GM12875 (cell line): Measurements from ENCODE around the gene LUZP1.
A peak's percentile ranks its signal among the peaks of the same experiment; 100 is the strongest.

Experiments
- H3K4me3 ChIP-seq: one replicate; pipeline ENCODE4 v1.5.1; 2011; ENCODE audit warnings: low read depth, low read length, control low read depth
- TF ChIP-seq, protein P1 (sequence below): IDR thresholded peaks from 2 replicates; pipeline ENCODE4 v1.5.1; 2011; ENCODE audit warnings: low read depth, mild to moderate bottlenecking, control low read depth, inconsistent platforms, low read length, moderate library complexity, borderline replicate concordance; ENCODE audit not compliant: insufficient read depth

The LUZP1 gene

GRCh38 chr1:23168445-23169194 lies at the start of gene LUZP1:
Gene LUZP1, minus strand, starts transcription at chr1:23168856.
- peak within 1 kb of the TSS; percentile 78 for H3K4me3 ChIP-seq
- TF ChIP-seq, protein P1, sequence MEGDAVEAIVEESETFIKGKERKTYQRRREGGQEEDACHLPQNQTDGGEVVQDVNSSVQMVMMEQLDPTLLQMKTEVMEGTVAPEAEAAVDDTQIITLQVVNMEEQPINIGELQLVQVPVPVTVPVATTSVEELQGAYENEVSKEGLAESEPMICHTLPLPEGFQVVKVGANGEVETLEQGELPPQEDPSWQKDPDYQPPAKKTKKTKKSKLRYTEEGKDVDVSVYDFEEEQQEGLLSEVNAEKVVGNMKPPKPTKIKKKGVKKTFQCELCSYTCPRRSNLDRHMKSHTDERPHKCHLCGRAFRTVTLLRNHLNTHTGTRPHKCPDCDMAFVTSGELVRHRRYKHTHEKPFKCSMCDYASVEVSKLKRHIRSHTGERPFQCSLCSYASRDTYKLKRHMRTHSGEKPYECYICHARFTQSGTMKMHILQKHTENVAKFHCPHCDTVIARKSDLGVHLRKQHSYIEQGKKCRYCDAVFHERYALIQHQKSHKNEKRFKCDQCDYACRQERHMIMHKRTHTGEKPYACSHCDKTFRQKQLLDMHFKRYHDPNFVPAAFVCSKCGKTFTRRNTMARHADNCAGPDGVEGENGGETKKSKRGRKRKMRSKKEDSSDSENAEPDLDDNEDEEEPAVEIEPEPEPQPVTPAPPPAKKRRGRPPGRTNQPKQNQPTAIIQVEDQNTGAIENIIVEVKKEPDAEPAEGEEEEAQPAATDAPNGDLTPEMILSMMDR = no peak

DNA sequence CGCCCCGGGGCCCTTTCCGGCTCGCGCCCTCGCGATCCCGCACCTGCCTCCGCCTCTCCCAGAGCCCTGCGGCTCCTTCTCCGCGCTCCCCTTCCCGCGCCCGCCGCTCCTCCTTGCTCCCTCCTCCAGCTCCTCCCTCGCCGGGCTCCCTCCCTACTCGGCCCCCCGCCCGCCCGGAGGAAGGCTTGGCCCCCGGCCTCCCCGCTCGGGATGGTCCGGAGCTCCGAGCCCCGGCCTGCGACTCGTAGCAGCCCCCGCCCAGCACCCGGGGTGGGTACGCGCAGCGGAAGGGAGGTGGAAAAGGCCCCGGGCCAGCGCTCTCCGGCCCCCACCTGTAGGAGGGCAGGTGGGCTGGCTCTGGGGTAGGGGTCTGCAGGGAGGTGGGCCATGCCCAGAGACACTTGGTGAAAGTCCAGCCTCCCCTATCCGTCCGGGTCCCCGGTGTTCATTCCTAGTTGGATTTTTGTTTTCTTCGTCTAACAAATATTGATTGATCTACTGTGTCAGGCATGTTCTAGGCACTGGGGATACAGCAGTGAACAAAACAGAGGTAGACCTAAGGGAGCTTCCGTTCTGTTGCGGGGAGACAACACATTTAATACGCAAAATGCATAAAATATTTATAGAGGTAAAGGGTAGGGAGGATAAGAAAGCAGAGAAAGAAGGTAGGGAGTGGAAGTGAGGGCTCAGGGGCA lies 48.9 kb upstream of the LUZP1 start, which contains the start of gene HTR1D:
Gene HTR1D, minus strand, starts transcription at position 82 of the 695 bp plus-strand sequence. CDS start 23,283 bp downstream, outside the sequence.
- H3K4me3 ChIP-seq = no peak within 1 kb of the TSS
- TF ChIP-seq, protein P1 = no peak

GRCh38 chr1:23216771-23217420 lies 48.2 kb upstream of the LUZP1 start:
- H3K4me3 ChIP-seq = no peak overlapping the region
- TF ChIP-seq, protein P1 = peak; percentile 83

- TF ChIP-seq, protein P1 = no peak
- H3K4me3 ChIP-seq = no peak overlapping the region
Measured at GRCh38 chr1:23215751-23216449, 47.2 kb upstream of the LUZP1 start.

DNA sequence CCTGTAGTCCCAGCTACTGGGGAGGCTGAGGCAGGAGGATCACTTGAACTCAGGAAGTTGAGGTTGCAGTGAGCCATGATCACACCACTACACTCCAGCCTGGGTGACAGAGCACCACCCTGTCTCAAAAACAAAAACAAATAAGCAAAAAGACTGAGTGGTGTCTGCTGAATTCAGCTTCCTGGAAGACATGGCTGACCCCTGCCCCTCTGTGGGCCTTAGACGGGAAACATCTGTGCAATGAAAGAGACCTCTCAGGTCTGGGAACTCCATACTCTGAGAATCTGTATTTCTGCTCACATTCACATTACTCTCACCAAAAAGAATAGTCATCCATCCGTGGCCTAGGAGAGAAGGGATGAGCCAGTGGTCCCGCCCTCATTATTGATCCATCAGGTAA lies 46.6 kb upstream of the LUZP1 start:
- no peak overlapping the region for H3K4me3 ChIP-seq
- TF ChIP-seq, protein P1 = no peak

GRCh38 chr1:23214640-23215039 lies 46.0 kb upstream of the LUZP1 start:
- H3K4me3 ChIP-seq = no peak overlapping the region
- TF ChIP-seq, protein P1 = no peak
